Endothelial cell of umbilical vein (primary cell): Measurements from ENCODE around the gene STAT1. TPM values are rescaled to one million over a fixed set of nuclear protein-coding genes. Genes with fewer than 3 reads are reported as not detected.

Source experiments
- BruUV-seq: library from RNA; stranded (reverse); fragments of 400-500 nt; replicated peaks from 2 replicates; lab custom pipeline; 2021; lab: Mats Ljungman, UMichigan
- CTCF ChIA-PET: fragments of 300-600, 350-600 bp; sonication (Branson Sonifier 250); formaldehyde crosslinking; loops from one replicate; lab custom pipeline; 2021; ENCODE audit warnings: antibody characterized with exemption, inconsistent platforms; lab: Charles Lee
- POLR2A ChIA-PET: fragments of 300-600, 350-600 bp; sonication (Branson Sonifier 250); formaldehyde crosslinking; loops from one replicate; lab custom pipeline; 2021; ENCODE audit warnings: antibody characterized with exemption, inconsistent platforms; lab: Charles Lee
- DNase-seq: peaks from one replicate; pipeline ENCODE4 v3.0.0-alpha.2; 2011; ENCODE audit warnings: low read depth, low spot score
- FAIRE-seq: peaks from 2 replicates; lab custom pipeline; 2011; peaks lifted over from hg19 to GRCh38; lab: Jason Lieb, UNC
- H2AFZ ChIP-seq: 2 replicates; pipeline ENCODE4 v1.6.0; 2012; ENCODE audit warnings: low read depth, low read length, control low read depth, inconsistent platforms
- H3K27ac ChIP-seq: 2 replicates; pipeline ENCODE4 v1.5.1; 2011; ENCODE audit warnings: low read depth, mild to moderate bottlenecking, control low read depth, low read length, moderate library complexity; ENCODE audit not compliant: insufficient read depth
- H3K27me3 ChIP-seq, 2 experiments: 2 replicates each; pipeline versions ENCODE4 v1.6.0 to v1.6.1; 2011; ENCODE audit warnings: low read length in 2 of 2, mixed read lengths in 1 of 2; ENCODE audit not compliant: control insufficient read depth in 2 of 2, insufficient read depth in 2 of 2
- H3K36me3 ChIP-seq, 2 experiments: 2 replicates in 1 of 2; 3 replicates in 1 of 2; pipeline ENCODE4 v1.5.1; 2011; ENCODE audit warnings: low read length in 2 of 2, mild to moderate bottlenecking in 1 of 2, moderate library complexity in 1 of 2; ENCODE audit not compliant: control insufficient read depth in 2 of 2, insufficient read depth in 2 of 2; ENCODE audit errors: extremely low read depth in 1 of 2
- H3K4me1 ChIP-seq: 3 replicates; pipeline ENCODE4 v1.5.1; 2011; ENCODE audit warnings: mild to moderate bottlenecking, low read length; ENCODE audit not compliant: control insufficient read depth, insufficient read depth; ENCODE audit errors: extremely low read depth
- H3K4me2 ChIP-seq: 2 replicates; pipeline ENCODE4 v1.6.1; 2011; ENCODE audit warnings: low read length, control low read depth, mixed read lengths; ENCODE audit not compliant: insufficient read depth
- H3K4me3 ChIP-seq, 3 experiments: fragments of 200-600 bp in 1 of 3; sonication (generic), shearing (Covaris generic) in 1 of 3; replicated peaks in 1 of 3; 2 replicates each; pipeline ENCODE4 v1.5.1; 2011 to 2016; ENCODE audit warnings: control low read depth in 3 of 3, low read length in 3 of 3, mild to moderate bottlenecking in 2 of 3, inconsistent platforms in 1 of 3, low read depth in 1 of 3, moderate library complexity in 1 of 3; ENCODE audit not compliant: insufficient read depth in 1 of 3
- H3K79me2 ChIP-seq: 2 replicates; pipeline ENCODE4 v1.6.0; 2012; ENCODE audit warnings: low read length, inconsistent platforms; ENCODE audit not compliant: control insufficient read depth, insufficient read depth
- H3K9ac ChIP-seq: replicated peaks from 2 replicates; pipeline ENCODE3; 2011; ENCODE audit warnings: low read length, control low read depth; ENCODE audit not compliant: insufficient read depth; ENCODE audit errors: extremely low read depth
- H3K9me1 ChIP-seq: replicated peaks from 3 replicates; pipeline ENCODE4 v1.6.0; 2011; ENCODE audit warnings: mild to moderate bottlenecking, low read length; ENCODE audit not compliant: control insufficient read depth, insufficient read depth; ENCODE audit errors: extremely low read depth
- H3K9me3 ChIP-seq: replicated peaks from 2 replicates; pipeline ENCODE4 v1.5.1; 2012; ENCODE audit warnings: low read length, inconsistent platforms; ENCODE audit not compliant: control insufficient read depth, insufficient read depth
- H4K20me1 ChIP-seq: replicated peaks from 2 replicates; pipeline ENCODE3; 2011; ENCODE audit warnings: mild to moderate bottlenecking, low read length; ENCODE audit not compliant: control insufficient read depth, insufficient read depth; ENCODE audit errors: extremely low read depth
- EZH2 ChIP-seq: IDR thresholded peaks from 2 replicates; pipeline ENCODE4 v1.6.1; 2012; ENCODE audit warnings: borderline replicate concordance, low read depth, mild to moderate bottlenecking, moderate library complexity, low read length, inconsistent platforms; ENCODE audit not compliant: severe bottlenecking
- FOS ChIP-seq: IDR thresholded peaks from 2 replicates; pipeline ENCODE4 v1.6.1; 2011; ENCODE audit warnings: mild to moderate bottlenecking, low read length, moderate library complexity, borderline replicate concordance; ENCODE audit not compliant: insufficient read depth
- GATA2 ChIP-seq: IDR thresholded peaks from 2 replicates; pipeline ENCODE4 v1.7.0; 2011; ENCODE audit warnings: low read depth, mild to moderate bottlenecking, moderate library complexity, mixed read lengths, low read length; ENCODE audit not compliant: insufficient read length, insufficient read depth
- JUN ChIP-seq: IDR thresholded peaks from 2 replicates; pipeline ENCODE4 v1.6.1; 2011; ENCODE audit warnings: borderline replicate concordance, low read depth; ENCODE audit not compliant: insufficient read length, insufficient read depth
- MYC ChIP-seq: IDR thresholded peaks from one replicate; pipeline ENCODE4 v1.6.1; 2011; ENCODE audit warnings: mild to moderate bottlenecking, low read depth, low read length
- POLR2A ChIP-seq: IDR thresholded peaks from 2 replicates; pipeline ENCODE4 v1.6.1; 2012; ENCODE audit warnings: low read depth, mild to moderate bottlenecking, control low read depth, low read length
- POLR2AphosphoS5 ChIP-seq: IDR thresholded peaks from 2 replicates; pipeline ENCODE4 v1.6.1; 2012; ENCODE audit warnings: low read depth, mild to moderate bottlenecking, control low read depth, low read length, moderate library complexity; ENCODE audit not compliant: insufficient read depth
- dilution Hi-C: fragments of 300-500 bp; cut with MboI; formaldehyde crosslinking; loops from one replicate; pipeline ENCODE4 v1.15.0; 2019; ENCODE audit warnings: low sequenced_read_pairs; ENCODE audit not compliant: extremely low pct_ligation_motif_present
- intact Hi-C: fragments of 100-400 bp; cut with micrococcal nuclease; formaldehyde crosslinking; loops from one replicate; pipeline ENCODE4 v1.10.0; 2022
- polyA plus RNA-seq, 4 experiments: library from polyadenylated mRNA; depleted of rRNA in 3 of 4; stranded (reverse) in 3 of 4; unstranded in 1 of 4; fragments of >200 nt; gene quantifications; 2 replicates each; pipeline versions ENCODE4 v1.2.1 to v1.2.3, GENCODE V29; 2011 to 2012; ENCODE audit warnings: missing spikeins in 1 of 4
- total RNA-seq: library from RNA; stranded (reverse); gene quantifications from 2 replicates; pipeline ENCODE4 v1.2.3, GENCODE V29; 2021
- TF ChIP-seq, protein P1 (sequence below): IDR thresholded peaks from 2 replicates; pipeline ENCODE4 v1.6.1; 2011; ENCODE audit not compliant: insufficient read depth, insufficient read length
- TF ChIP-seq, protein P2 (sequence below), 2 donors: IDR thresholded peaks; 1 replicate in 1 of 2; 2 replicates in 1 of 2; pipeline ENCODE4 v1.5.1; 2011; ENCODE audit warnings: low read length in 2 of 2, mild to moderate bottlenecking in 2 of 2, moderate library complexity in 2 of 2, control low read depth in 1 of 2, inconsistent platforms in 1 of 2, low read depth in 1 of 2; ENCODE audit not compliant: insufficient read depth in 1 of 2; ENCODE audit errors: extremely low read depth in 1 of 2

The STAT1 gene
- total and polyA plus RNA-seq, 2 donors (not counting 3 experiments of a cell fraction or from before 2014, with no cell fraction given), result 64.2 to 67.6 TPM

DNA sequence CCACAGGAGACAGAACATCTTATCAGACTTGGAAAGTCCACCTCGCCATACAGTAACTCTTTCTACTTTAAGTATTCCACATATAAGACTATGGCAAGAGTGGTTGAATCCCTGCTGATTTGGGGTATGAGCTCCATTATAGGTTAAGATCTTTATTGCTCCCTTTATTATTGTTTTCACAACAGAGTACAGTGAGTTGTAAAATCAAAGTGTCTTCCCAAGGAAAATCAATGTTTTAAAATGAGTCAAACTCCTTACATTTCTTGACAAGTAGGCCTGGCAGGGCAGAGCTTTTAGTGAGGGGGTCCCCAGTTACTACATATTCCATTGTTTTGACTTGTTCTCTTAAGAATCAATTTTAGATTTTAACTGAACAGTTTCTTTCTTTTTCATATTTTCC lies 49.6 kb upstream of the STAT1 start:
- Histone ChIP-seq H3K27me3 (peaks cover 0 to 2% of the 10 kb centered on the region in 2 experiments), H4K20me1 (no peaks in the 10 kb centered on the region), H2AFZ (no peak overlapping the region), H3K4me2 (no peak overlapping the region), H3K36me3 (no peaks in the 10 kb centered on the region), H3K27ac (no peak overlapping the region), H3K9me1 (no peaks in the 10 kb centered on the region), H3K9ac (no peak overlapping the region), H3K9me3 (no peaks in the 10 kb centered on the region), H3K79me2 (no peaks in the 10 kb centered on the region), H3K4me1 (no peaks in the 10 kb centered on the region), H3K4me3 (no peak overlapping the region)
- intact Hi-C loops (no loop called here), dilution Hi-C loops (no loop called here)
- FAIRE-seq (no peak), DNase-seq (no peak)
- ChIA-PET POLR2A (no interaction called here), CTCF (interaction anchor here (0.6 to 6.0 kb wide), 2 partner anchors 13 to 1262 kb away, joined by 3 to 49 read pairs; no protein-coding TSS in a partner anchor)
- BruUV-seq, result no TSS peak
- TF ChIP-seq MYC (no peak), POLR2A (no peak), FOS (no peak), POLR2AphosphoS5 (no peak), GATA2 (no peak), JUN (no peak), EZH2 (no peak)
- TF ChIP-seq, protein P1, sequence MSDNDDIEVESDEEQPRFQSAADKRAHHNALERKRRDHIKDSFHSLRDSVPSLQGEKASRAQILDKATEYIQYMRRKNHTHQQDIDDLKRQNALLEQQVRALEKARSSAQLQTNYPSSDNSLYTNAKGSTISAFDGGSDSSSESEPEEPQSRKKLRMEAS, result no peak
- TF ChIP-seq, protein P2, sequence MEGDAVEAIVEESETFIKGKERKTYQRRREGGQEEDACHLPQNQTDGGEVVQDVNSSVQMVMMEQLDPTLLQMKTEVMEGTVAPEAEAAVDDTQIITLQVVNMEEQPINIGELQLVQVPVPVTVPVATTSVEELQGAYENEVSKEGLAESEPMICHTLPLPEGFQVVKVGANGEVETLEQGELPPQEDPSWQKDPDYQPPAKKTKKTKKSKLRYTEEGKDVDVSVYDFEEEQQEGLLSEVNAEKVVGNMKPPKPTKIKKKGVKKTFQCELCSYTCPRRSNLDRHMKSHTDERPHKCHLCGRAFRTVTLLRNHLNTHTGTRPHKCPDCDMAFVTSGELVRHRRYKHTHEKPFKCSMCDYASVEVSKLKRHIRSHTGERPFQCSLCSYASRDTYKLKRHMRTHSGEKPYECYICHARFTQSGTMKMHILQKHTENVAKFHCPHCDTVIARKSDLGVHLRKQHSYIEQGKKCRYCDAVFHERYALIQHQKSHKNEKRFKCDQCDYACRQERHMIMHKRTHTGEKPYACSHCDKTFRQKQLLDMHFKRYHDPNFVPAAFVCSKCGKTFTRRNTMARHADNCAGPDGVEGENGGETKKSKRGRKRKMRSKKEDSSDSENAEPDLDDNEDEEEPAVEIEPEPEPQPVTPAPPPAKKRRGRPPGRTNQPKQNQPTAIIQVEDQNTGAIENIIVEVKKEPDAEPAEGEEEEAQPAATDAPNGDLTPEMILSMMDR (IDR thresholded peaks at IDR 0.05; ENCODE audit: extremely low read depth in 1 of 2, insufficient read depth in 1 of 2, low read depth in 1 of 2, low read length in 2 of 2), result no peak
